T-helper 22 cell (primary cell): ENCODE measurements around the gene CLPSL1.
"Not testable (repeated sequence)": the region's sequence is repeated elsewhere in the genome, so short reads cannot be mapped to it uniquely, and the experiment has no call there.

Source experiments
- DNase-seq: peaks from one replicate; pipeline ENCODE4 v3.0.0-alpha.2; 2020; ENCODE audit warnings: low read depth

CLPSL1 gene, protein sequence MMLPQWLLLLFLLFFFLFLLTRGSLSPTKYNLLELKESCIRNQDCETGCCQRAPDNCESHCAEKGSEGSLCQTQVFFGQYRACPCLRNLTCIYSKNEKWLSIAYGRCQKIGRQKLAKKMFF

DNA sequence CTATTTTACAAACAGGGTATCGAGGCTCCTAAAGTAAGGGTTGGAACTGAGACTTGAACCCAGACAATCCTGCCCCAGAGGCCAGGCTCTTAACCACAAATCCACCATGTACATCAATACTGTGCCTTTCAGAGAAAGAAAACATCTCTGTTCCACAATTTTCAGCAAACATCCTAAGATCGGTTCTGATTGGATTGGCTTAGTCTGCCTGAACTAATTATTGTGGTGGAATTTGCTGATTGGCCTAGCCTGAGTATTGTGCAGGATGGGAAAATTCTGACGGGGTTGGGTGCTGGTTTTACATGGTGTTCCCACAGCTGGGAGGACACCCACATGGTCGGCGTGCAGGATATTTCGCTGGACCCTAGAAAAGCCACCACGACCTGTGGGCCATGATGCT is at the start of gene CLPSL1:
CLPSL1 (plus strand) TSS at position 301 of the 400 bp plus-strand sequence; CDS start at position 393, 92 bp downstream.
- DNase-seq = no peak

DNA sequence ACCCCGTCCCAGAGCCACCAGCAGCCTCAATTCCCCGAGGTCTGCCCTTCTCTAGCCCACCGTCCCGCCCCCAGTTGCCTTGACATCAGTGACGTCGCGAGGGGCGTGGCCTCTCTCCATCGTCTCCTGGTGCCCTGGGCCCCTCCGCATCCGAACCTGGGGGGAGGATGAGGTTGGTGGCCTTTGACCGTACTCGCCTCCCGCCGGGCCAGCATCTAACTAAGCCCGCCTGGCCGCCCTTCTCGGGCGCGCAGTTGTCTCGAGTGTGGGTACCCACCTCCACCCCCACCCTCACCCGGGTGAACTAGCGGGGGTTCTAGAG is 49.4 kb upstream of the CLPSL1 start:
- peak; percentile 82 for DNase-seq

DNA sequence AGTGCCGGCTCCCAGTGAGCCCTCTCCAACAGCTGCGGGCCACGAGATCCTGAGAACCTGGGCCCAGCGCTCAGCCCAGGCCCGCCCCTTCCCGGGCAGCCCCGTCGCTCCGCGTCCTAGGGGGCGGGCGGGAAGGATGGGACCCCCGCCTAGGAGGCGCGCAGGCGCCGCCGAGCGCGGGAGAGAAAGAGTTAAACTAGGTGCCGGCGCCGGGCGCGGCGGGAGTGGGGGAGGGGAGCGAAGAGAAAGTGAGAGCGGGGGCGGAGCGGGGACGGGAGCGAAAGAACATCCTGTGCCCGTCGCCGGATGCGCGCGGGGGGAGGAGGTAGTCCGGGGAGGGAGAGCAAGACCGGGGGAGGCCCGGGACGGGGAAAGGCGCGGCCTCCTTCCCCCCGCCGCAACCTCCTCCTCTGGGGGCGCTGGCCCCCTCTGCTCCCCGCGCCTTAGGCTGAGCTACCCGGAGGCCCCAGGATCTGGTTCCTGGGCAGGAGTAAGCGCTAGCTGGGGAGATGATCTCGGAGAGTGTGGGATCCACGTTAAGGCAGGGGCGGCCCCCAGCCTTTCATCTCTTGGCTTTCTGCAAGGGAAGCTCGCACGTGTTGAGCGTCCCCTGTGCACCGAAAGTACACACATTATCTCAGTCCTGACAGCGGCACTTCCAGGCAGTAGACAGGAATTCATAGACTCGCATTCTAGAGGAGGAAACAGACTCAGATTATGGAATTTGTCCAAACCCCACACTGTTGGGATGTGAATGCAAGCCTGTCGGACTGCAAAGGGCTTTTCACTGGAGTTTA is 48.9 kb upstream of the CLPSL1 start:
- peak; percentile 81 for DNase-seq

DNA sequence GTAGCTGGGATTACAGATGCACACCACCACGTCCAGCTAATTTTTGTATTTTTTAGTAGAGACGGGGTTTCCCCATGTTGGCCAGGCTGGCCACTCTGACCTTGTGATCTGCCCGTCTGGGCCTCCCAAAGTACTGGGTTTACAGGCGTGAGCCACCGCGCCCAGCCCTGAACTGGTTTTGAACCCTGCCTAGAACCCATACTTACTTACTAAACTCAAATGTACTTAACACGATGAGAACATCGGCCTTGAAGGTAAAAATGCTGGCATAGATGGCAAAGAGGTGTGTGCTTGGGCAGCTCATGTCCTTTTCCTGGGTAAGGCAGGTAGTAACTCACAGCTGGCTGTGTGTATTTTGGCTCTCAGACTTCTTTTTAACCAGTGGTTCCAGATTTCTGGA is 47.2 kb upstream of the CLPSL1 start:
- DNase-seq = no peak

DNA sequence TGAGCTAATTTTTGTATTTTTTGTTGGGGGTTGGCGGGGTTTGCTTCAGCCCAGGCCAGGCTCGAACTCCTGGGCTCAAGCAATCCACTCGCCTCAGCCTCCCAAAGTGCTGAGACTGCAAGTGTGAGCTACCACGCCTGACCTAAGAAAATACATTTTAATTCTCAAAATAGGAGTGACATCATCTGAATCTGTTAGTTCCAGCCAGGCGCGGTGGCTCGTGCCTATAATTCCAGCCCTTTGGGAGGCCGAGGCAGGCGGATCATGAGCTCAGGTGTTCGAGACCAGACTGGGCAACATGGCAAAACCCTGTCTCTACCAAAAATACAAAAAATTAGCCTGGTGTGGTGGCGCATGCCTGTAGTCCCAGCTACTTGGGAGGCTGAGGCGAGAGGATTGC is 46.5 kb upstream of the CLPSL1 start:
- DNase-seq = not testable (repeated sequence)

DNA sequence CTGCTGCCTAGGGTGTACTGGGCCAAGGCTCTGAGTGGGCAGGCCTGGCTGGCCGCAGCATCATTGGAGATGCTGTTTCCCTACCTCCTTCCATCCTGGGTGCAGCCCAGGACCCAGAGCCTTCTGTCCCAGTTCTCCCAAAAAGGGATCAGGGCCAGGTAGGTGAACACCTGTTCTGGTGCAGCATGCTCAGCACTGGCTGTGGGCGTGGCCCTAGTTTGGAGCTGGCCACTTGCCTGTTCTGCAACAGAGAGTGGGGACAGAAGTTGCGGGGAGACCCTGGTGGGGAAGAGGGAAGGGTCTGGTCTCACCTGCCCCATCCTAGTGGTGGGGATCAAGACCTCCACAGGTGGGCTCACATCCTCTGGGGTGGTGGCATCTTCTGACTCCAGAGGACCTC is 45.4 kb upstream of the CLPSL1 start:
- DNase-seq = no peak

DNA sequence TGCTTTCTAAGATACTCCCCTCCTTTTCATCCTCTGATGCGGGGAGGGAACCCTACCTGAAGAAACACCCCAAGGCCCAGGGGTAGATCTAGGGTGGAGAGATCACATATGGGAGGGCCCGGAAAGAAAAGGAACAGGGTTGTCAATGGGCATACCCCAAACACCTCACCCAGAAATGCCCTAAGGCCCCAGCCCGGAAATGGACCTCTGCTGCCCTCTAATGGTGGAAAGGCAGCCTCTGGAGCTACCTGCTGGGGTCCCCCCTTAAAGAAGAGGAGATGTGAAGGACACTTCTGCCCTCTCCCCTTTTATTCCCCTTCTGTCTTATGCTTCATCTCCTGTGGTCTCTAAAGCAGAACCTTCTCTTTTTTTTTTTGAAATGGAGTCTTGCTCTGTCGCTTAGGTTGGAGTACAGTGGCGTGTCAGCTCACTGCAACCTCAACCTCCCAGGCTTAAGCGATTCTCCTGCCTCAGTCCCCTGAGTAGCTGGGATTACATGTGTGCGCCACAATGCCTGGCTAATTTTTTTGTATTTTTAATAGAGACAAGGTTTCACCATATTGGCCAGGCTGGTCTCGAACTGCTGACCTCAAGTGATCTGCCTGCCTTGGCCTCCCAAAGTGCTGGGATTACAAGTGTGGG is 44.4 kb upstream of the CLPSL1 start:
- DNase-seq = peak; percentile 60

DNA sequence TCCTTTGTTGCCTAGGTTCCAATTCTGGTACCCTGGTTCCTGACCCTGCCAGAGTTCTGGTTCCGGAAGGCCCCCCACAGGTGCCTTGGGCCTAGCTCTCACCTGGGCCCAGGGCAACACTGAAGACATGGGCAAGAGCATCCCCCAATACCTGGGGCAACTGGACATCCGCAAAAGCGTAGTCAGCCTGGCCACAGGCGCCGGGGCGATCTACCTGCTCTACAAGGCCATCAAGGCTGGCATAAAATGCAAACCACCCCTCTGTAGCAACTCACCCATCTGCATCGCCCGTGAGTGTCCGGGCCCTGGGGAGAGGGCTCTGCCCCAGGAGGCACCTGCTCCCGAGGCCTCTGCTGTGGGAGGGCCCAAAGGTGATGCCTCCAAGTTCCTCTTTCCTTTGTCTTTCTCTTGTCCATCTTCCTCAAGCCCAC is 43.8 kb upstream of the CLPSL1 start, which contains the start of gene ARMC12:
ARMC12 (plus strand) TSS at position 51 of the 431 bp plus-strand sequence; CDS start at position 128, 77 bp downstream.
- no peak for DNase-seq

DNA sequence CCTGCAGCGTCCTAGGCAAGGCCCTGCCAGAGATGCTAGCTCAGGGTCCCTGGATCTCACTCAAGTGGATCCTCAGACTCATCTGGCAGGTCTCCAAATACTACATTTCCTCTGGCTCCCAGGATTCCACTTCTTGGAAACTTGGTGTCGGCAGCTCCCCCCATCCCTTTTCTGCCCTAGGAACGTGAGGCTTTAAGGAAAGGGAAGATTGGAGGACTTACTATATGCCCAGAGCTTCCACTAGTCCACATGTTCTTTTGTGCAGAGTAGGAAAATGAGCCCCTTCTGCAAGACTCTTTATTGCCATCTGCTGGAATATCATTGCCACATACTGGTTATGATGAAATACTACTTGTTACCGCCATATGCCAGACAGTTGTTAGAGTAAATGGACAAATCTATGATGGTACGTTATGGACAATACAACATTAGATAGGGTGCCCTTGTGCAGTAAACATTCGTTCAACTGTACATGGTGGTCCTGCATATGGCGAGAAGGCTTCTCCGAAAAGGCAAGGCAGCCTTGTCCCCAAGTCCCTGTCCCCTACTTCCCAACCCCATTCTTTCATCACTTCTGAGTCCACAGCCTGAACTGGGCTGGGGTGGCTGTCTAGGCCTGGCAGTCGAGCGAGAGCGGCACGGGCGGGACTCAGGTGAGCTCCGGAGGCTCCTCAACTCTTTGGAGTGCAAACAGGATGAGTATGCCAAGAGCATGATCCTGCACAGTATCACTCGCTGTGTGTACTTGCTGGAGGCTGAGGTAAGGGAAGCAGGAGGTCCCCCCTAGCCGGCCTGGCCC is 43.2 kb upstream of the CLPSL1 start:
- no peak for DNase-seq

DNA sequence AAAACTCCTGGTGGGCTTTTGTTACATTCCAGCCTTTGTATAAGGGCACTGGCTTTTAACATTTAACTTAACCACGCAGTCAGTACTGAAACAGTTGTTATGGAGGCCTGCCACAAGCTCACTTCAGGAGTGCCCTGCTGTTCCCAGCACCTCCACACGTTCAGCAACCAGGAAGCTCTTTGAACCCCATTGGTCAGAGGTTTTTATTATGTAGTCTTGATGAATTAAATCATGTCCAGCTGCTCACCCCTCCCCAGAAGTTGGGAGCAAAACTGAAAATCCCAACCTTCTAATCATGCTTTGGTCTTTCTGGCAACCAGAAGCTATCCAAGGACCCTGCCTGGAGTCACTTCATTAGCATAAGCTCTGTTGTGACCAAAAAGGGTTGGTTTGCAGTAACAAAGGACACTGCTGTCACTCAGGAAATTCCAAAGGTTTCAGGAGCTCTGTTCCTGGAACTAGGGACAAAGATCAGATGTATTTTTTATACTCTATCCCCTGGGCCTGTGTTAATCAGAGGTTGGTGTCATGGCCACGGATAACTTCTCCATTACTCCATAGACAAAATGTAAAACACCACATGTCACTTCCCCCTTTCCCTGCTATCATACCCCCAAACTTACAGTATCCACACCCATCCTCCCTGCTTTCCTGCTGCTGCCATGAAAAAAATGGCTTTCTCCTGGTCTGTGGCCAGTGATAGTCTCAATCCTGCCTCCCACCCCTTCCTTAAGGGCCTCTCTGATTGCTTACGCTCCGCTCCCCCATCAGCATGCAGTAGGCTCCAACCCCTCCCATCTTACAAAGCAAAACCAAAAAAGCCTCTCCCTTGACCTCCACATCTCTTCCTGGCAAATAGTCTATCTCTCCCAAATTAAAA is 40.9 kb upstream of the CLPSL1 start:
- DNase-seq = no peak

DNA sequence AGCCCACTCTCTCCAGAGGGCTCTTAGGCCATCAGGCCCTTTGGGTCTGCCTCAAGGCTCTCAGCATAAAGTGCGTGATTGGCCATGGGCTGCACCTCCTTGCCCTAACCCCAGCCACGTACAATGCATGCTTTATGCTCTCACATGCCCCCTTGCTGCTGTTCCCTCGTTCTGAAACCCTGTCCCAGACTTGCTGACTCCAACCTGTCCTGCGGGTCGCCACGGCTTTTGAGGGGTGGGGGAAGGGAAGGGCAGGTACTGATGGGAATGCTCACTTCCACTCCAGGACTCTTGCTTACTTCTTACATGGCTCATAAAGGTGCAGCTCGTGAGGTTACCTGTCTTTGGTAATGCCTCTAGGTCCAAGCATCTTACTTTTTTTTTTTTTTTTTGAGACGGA is 38.0 kb upstream of the CLPSL1 start:
- no peak for DNase-seq

DNA sequence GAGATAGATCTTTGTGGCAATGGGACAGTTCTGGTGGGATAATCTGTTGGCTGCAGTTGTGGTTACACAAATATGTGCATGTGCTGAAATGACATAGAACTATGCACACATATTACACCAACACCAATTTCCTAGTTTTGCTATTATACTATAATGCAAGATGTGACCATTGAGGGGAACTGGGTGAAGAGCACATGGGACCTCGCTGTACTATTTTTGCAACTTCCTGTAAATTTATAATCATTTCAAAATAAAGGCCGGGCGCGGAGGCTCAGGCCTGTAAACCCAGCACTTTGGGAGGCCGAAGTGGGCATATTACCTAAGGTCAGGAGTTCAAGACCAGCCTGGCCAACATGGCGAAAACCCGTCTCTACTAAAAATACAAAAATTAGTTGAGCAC is 35.3 kb upstream of the CLPSL1 start:
- DNase-seq = no peak

DNA sequence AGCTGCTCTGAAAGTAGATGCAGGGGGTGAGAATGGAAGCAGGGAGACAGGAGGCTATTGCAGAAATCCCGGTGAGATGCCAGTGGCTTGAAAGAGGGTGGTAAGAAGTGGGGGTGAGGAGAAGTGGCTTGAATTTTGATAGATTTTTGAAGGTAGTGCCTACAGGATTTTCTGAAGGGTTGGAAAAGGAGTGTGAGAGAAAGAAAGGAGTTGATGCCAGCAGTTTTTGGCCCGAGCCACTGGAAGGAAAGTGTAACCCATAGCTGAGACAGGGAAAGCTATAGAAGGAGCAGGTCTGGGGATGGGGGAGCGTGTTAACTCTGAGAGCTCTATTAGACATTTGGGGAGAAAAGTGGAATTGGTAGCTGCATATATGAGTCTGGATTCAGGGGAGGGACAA is 34.3 kb upstream of the CLPSL1 start:
- DNase-seq = no peak

DNA sequence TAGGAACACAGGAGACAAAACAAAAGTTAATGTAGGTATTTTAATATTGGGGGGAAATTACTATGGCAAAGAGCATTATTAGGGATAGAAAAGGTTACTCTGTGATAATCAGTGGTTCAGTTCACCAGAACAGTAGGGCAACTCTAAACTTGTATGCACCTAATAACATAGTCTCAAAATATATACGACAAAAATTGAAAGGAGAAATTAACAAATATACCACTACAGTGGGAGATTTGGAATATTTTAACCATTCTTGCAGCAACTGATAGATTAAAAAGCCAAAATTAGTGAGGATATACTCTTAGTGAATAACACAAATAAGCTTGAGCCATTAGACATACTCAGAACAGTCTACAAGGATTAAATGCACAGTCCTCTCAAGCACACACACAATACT is 32.9 kb upstream of the CLPSL1 start:
- no peak for DNase-seq

DNA sequence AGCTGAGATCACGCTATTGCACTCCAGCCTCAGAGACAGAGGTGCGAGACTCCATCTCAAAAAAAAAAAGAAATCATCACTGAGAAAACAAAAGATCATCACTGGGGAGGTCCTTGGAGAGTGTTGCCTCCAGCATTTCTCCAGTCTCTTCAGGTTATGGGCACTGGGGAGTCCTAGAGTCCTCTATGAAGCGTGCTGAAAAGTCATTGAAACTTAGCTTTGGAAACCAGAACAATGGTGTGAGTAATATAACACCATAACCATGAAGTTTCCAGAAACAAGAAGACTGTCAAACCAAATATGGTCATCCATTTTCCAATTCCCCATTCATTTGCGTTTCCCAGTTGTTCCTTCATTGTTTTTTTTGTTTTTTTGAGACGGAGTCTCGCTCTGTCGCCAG is 30.3 kb upstream of the CLPSL1 start:
- no peak for DNase-seq

DNA sequence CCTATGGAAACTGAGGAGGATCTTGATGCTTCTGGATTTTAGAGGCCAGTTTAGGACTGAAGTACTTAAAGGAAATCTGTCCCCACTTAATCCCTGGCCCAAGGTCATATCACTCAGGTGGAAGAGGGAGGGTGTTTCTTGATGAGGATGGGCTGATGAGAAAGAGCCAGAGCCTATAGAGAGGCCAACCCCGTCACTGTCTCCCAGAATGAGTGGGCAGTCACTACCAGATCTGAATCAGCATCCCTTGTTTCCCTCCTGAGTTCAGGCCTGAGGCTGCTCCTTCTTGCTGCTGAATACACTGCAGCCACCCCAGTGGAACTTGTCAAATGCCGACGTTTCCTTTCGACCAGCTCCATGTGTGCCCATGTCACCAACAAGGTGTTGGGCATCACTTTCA is 29.2 kb upstream of the CLPSL1 start:
- no peak for DNase-seq

DNA sequence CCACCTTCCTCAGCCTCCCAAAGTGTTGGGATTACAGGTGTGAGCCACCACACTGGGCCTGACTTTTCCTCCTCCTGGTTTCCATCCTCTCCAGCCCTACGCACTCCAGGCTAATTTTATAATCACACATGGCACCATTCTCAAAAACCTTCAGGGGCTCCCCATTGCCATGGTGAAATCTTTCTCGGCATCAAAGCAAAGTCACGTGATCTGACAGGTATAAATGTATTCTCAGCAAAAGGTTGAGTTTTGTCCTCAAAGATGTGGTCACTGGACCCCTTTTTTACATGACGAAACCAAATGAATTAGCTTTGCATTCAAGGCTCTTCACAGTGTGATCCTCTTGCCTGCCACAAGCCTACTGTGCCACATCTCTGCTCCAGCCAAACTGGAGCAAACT is 28.5 kb upstream of the CLPSL1 start:
- DNase-seq = no peak

DNA sequence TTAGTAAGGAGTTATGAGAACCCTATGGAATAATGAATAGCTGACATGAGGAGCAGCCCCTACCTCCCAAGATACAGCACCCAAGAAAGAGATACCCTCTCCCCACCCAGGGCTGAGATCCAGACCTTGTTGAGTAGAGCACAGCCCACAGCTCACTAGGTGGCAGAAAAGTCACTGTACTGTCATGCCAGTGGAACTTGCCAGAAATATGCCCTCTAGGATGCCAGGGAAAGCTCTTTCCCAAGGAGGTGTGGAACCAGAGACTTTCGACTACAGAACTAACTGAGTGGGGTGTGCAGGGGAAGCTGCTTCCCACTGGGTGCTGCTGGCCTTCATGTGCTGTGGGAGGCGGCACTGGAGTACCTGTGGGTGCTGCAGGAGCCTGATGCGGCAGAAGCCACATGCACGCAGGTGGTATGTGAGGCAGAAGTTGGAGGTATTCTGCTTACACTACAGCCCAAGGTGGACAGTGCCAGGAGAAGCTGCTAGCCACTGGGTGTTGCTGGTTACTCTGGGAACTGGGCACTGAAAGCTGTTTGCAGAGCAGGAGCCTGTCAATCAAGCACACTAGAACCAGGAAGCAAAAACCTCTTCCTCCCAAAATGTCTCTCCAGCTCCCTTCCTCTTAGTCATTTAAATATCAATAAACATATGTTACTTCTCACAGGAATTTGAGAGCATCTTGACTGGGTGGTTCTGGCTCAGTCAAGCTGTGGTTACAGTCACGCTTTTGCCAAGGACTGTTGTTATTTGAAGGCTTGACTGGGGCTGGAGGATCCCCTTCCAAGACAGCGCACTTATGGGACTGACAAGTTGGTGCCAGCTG is 26.2 kb upstream of the CLPSL1 start:
- DNase-seq = no peak

DNA sequence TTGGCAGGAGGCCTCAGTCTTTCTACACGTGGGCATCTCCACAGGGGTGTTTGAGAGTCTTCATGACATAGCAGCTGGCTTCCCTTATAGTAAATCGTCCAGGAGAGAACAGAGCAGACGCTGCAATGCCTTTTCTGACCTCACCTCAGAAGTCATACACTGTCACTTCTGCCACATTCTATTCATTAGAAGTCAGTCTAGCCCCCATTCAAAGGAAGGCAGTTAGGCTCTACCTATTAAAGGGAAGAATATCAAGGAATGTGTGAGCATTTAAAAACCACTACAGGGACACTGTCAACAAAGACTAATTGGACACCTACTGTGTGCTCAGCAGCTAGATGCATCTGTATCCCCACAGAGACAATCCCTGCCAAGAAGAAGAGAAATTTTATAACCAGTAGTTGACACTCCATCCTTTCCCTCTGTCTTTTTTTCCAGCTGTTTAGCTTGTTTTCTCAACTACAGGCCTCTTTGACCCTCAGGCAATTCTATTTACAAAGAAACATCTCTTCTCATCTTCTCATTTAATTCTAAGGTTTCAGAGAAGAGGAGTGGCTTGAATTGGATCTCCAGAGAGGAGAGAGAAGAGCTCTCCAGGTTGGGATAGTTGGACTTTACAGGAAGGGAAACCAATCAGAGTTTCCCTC is 25.4 kb upstream of the CLPSL1 start:
- DNase-seq = no peak

DNA sequence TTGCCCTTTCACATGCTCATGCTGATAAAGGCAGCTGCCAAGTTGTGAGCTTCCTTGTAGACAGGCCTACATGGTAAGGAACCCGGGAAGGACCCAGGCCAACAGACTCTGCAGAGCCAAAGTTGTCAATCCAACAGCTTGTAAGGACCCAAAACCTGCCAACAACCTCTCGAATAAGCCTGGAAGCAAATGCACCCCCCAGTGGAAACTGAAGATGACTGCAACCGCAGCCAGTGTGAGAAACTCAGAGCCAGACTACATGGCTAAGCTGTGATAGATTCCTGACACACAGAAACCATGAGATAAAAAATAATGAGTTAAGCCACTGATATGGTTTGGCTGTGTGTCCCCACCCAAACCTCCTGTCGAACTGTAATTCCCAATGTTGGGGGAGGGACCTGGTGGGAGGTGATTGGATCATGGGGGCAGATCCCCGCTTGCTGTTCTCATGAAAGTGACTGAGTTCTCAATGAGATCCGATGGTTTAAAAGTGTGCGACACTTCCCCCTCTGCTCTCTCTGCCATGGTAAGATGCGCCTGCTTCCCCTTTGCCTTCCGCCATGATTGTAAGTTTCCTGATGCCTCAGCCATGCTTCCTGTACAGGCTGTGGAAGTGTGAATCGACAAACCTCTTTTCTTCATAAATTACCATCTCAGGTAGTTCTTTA is 23.2 kb upstream of the CLPSL1 start:
- no peak for DNase-seq
